Neural progenitor cell (in vitro differentiated cells): ENCODE measurements around the gene CLDND1.
"Not testable (repeated sequence)": the region's sequence is repeated elsewhere in the genome, so short reads cannot be mapped to it uniquely, and the experiment has no call there.

Experiments
- CTCF ChIP-seq: fragments of 200-600 bp; sonication (generic); IDR thresholded peaks from 2 replicates; pipeline ENCODE4 v1.5.1; 2017; ENCODE audit warnings: antibody characterized with exemption, mild to moderate bottlenecking
- EZH2 ChIP-seq: fragments of 200-600 bp; sonication (generic); IDR thresholded peaks from 2 replicates; pipeline ENCODE4 v1.6.1; 2017; ENCODE audit warnings: antibody characterized with exemption, mild to moderate bottlenecking, moderate library complexity
- EZH2phosphoT487 ChIP-seq: fragments of 200-600 bp; sonication (generic); IDR thresholded peaks from 2 replicates; pipeline ENCODE4 v1.6.1; 2017; ENCODE audit warnings: antibody characterized with exemption

GRCh38 chr3:98559769-98560168 lies 37.1 kb upstream of the CLDND1 start:
- not testable (repeated sequence) for TF ChIP-seq CTCF, EZH2phosphoT487, EZH2
